Colon (tissue), 2 donors: ENCODE measurements around the gene BOC.
"Not testable (repeated sequence)": the region's sequence is repeated elsewhere in the genome, so short reads cannot be mapped to it uniquely, and the experiment has no call there.

Experiments used
- FAIRE-seq: peaks from 2 replicates; lab custom pipeline; 2012; peaks lifted over from hg19 to GRCh38; lab: Jason Lieb, UNC
- donor health status: control.
- donor health status: control.

BOC gene

GRCh38 chr3:113211330-113212149 lies at the start of gene BOC:
Gene BOC, plus strand, starts transcription at chr3:113211557. Its CDS starts 38,246 bp downstream, at chr3:113249803.
- FAIRE-seq, result no peak

GRCh38 chr3:113161661-113162060 lies 49.7 kb upstream of the BOC start:
- no peak for FAIRE-seq

- no peak for FAIRE-seq
Measured at GRCh38 chr3:113163152-113163551, 48.2 kb upstream of the BOC start.

GRCh38 chr3:113165841-113166240 lies 45.5 kb upstream of the BOC start:
- no peak for FAIRE-seq

- no peak for FAIRE-seq
Measured at GRCh38 chr3:113166357-113166718, 45.0 kb upstream of the BOC start.

- FAIRE-seq, result no peak
Measured at GRCh38 chr3:113166719-113167492, 44.5 kb upstream of the BOC start.

- FAIRE-seq, result no peak
Measured at GRCh38 chr3:113167825-113168801, 43.2 kb upstream of the BOC start.

GRCh38 chr3:113169891-113170452 lies 41.4 kb upstream of the BOC start:
- FAIRE-seq, result no peak

GRCh38 chr3:113170771-113171170 lies 40.6 kb upstream of the BOC start:
- no peak for FAIRE-seq

- FAIRE-seq, result not testable (repeated sequence)
Measured at GRCh38 chr3:113171675-113172300, 39.6 kb upstream of the BOC start.

GRCh38 chr3:113173102-113173501 lies 38.3 kb upstream of the BOC start:
- FAIRE-seq, result no peak

GRCh38 chr3:113174304-113174703 lies 37.1 kb upstream of the BOC start:
- no peak for FAIRE-seq

GRCh38 chr3:113174801-113175485 lies 36.4 kb upstream of the BOC start:
- no peak for FAIRE-seq

- no peak for FAIRE-seq
Measured at GRCh38 chr3:113177526-113177925, 33.8 kb upstream of the BOC start.

GRCh38 chr3:113179235-113179824 lies 32.0 kb upstream of the BOC start:
- FAIRE-seq, result no peak

GRCh38 chr3:113183748-113184661 lies 27.4 kb upstream of the BOC start:
- no peak for FAIRE-seq

- FAIRE-seq, result no peak
Measured at GRCh38 chr3:113185194-113185835, 26.0 kb upstream of the BOC start.

- no peak for FAIRE-seq
Measured at GRCh38 chr3:113186566-113186965, 24.8 kb upstream of the BOC start.

GRCh38 chr3:113193288-113193687 lies 18.1 kb upstream of the BOC start:
- no peak for FAIRE-seq
